Left ventricle myocardium inferior (tissue), 1 donor: Measurements from ENCODE around the gene POLR2F. TPM values are rescaled to one million over a fixed set of nuclear protein-coding genes. Genes with fewer than 3 reads are reported as not detected.

Source experiments
- DNase-seq: peaks from one replicate; pipeline ENCODE4 v3.0.0-alpha.2; 2020
- H3K27ac ChIP-seq: fragments of 200-600 bp; replicated peaks from 2 replicates; pipeline ENCODE4 v1.8.0; 2021
- H3K27me3 ChIP-seq: fragments of 200-600 bp; 2 replicates; pipeline ENCODE4 v1.8.0; 2021; ENCODE audit warnings: low read depth
- H3K36me3 ChIP-seq: fragments of 200-600 bp; 2 replicates; pipeline ENCODE4 v1.8.0; 2021
- H3K4me1 ChIP-seq: fragments of 200-600 bp; 2 replicates; pipeline ENCODE4 v1.8.0; 2021
- H3K4me3 ChIP-seq: fragments of 200-600 bp; 2 replicates; pipeline ENCODE4 v1.8.0; 2021; ENCODE audit warnings: mild to moderate bottlenecking, moderate library complexity
- H3K9me3 ChIP-seq: fragments of 200-600 bp; replicated peaks from 2 replicates; pipeline ENCODE4 v1.8.0; 2021
- CTCF ChIP-seq: fragments of 200-600 bp; IDR thresholded peaks from 2 replicates; pipeline ENCODE4 v1.8.0; 2021; ENCODE audit warnings: antibody characterized with exemption, mild to moderate bottlenecking, borderline replicate concordance
- intact Hi-C: fragments of 100-400 bp; cut with micrococcal nuclease; formaldehyde crosslinking; loops from one replicate; pipeline ENCODE4 v1.11.0; 2022
- total RNA-seq: library from RNA; stranded (reverse); fragmentation: NEBNext Ultra II Directional; extraction: Animal tissue kit (Norgen Biotek cat#: 25700); gene quantifications from one replicate; pipeline ENCODE4 v1.2.1, GENCODE V29; 2021
- donor health status: DM: no; HTN: yes; CAD: no; lungs with severe emphysema.

The POLR2F gene
- total RNA-seq, 1 donor from 2014 or later = 79.3 TPM

- no peaks in the 10 kb centered on the region for H3K9me3 ChIP-seq
- peak overlapping the region; percentile 82 for H3K4me3 ChIP-seq
- H3K4me1 ChIP-seq = peaks cover 57% of the 10 kb centered on the region
- no peak for DNase-seq
- intact Hi-C loops = no loop called here
- peak overlapping the region; percentile 91 for H3K27ac ChIP-seq
- no peak for TF ChIP-seq CTCF
- H3K36me3 ChIP-seq = no peaks in the 10 kb centered on the region
- no peaks in the 10 kb centered on the region for H3K27me3 ChIP-seq
Measured at GRCh38 chr22:37907036-37907954, 46.2 kb upstream of the POLR2F start.

DNA sequence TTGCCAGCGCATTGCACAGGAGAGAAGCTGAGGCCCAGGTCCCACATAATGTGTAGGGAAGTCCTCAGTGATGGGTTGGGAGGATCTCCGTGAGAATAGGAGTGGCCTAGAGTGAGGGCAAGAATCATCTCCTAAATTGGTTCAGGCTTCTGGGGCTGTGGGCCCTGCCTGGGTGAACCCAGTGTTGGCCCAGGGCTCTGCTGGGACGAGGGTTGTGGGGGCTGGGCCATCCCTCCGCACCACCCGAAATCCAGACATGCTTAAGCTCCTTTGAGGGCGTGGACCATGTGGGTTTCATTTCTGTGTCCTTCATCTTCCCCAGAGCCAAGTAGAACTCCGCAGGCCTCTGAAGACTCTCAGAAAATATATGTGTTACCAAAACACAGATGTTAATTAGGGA is 43.7 kb upstream of the POLR2F start:
- no peak overlapping the region for H3K27ac ChIP-seq
- H3K4me1 ChIP-seq = peaks cover 79% of the 10 kb centered on the region
- no peak for TF ChIP-seq CTCF

DNA sequence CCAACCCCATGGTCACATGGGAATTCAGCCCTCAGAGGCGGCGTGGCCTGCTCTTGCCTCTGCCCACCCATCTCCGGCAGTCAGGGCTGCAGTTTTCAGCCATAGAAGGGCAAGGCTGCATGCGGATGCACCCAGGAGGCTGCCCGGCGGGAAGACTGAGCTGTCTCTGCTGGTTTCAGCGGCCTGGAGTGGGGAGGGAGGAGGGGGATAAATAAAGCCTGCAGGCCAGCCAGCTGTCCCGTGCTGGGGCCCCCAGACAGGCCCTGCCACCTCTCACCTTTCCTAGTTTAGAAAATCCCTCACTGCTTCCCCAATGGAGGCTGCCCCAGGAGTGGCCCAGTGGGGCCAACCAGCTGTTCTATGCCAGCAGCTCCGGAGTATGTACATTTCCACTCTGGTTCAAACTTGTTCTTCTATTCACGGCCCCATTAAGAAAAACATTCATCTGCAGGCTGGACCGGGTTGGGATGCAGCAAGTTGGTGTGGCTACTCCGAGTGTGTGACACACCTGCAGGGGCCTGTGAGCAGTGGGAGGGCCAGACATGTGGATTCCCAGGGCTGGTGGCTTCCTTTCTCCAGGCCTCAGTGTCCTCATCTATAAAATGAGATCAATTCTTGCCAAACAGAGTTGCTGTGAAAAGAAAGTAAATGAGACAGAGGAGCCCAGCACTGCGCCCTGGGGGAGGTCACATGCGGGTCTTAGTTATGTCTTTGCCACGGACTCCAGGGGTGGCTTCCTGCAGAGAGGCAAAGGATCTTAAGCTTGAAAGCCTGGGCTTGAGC is 42.4 kb upstream of the POLR2F start:
- DNase-seq = no peak
- no peaks in the 10 kb centered on the region for H3K9me3 ChIP-seq
- intact Hi-C loops = no loop called here
- peak overlapping the region; percentile 79 for H3K27ac ChIP-seq
- H3K36me3 ChIP-seq = peaks cover 28% of the 10 kb centered on the region
- H3K4me3 ChIP-seq = no peak overlapping the region
- peaks cover 68% of the 10 kb centered on the region for H3K4me1 ChIP-seq
- TF ChIP-seq CTCF = no peak
- H3K27me3 ChIP-seq = no peaks in the 10 kb centered on the region

More for the DNA sequence above, 43.7 kb upstream of the POLR2F start:
- peaks cover 16% of the 10 kb centered on the region for H3K36me3 ChIP-seq
- intact Hi-C loops = no loop called here
- H3K27me3 ChIP-seq = no peaks in the 10 kb centered on the region
- no peak overlapping the region for H3K4me3 ChIP-seq
- H3K9me3 ChIP-seq = no peaks in the 10 kb centered on the region
- DNase-seq = no peak

DNA sequence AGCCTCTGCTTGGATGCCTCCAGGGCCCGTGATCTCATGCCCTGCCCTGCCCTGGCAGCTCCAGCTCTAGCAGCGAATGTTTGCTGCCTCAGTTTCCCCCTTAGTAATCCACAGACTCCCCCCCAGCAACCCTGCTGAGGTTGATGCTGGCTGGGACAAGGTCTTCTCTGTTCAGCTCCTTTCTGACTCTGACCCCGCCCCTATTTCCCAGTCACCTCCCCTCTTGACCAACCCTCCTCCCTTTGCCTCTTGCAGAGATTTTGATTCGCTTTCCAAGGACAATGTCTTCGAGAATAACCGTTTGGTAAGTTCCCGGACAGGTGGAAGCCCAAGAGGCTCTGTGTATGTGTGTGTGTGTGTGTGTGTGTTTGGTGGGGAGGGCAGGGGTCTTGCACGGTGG is 41.8 kb upstream of the POLR2F start:
- Histone ChIP-seq H3K4me1 (peaks cover 65% of the 10 kb centered on the region), H3K27ac (peak overlapping the region; percentile 79), H3K9me3 (no peaks in the 10 kb centered on the region), H3K36me3 (peaks cover 34% of the 10 kb centered on the region), H3K27me3 (no peaks in the 10 kb centered on the region), H3K4me3 (no peak overlapping the region)
- no peak for TF ChIP-seq CTCF
- intact Hi-C loops = no loop called here
- DNase-seq = no peak

GRCh38 chr22:37912171-37912570 is 41.3 kb upstream of the POLR2F start:
- no peak for TF ChIP-seq CTCF
- no peaks in the 10 kb centered on the region for H3K27me3 ChIP-seq
- peaks cover 38% of the 10 kb centered on the region for H3K36me3 ChIP-seq
- no peak for DNase-seq
- no peaks in the 10 kb centered on the region for H3K9me3 ChIP-seq
- H3K4me1 ChIP-seq = peaks cover 60% of the 10 kb centered on the region
- H3K4me3 ChIP-seq = no peak overlapping the region
- intact Hi-C loops = no loop called here
- peak overlapping the region; percentile 79 for H3K27ac ChIP-seq
